Liver (tissue), 9 donors: ENCODE measurements around the gene ZNF429. TPM values are rescaled to one million over a fixed set of nuclear protein-coding genes. Genes with fewer than 3 reads are reported as not detected.
A peak's percentile ranks its signal among the peaks of the same experiment; 100 is the strongest.

Experiments
- DNase-seq: peaks from one replicate; pipeline ENCODE4 v3.0.0-alpha.2; 2017; ENCODE audit warnings: low spot score
- H3K27ac ChIP-seq, 2 donors: one replicate each; pipeline ENCODE4 v1.7.0; 2013; ENCODE audit warnings: inconsistent platforms in 2 of 2, low read length in 2 of 2, control low read depth in 1 of 2, low read depth in 1 of 2, mild to moderate bottlenecking in 1 of 2
- H3K27me3 ChIP-seq, 4 donors: one replicate each; pipeline versions ENCODE4 v1.6.1 to v1.7.0; 2013; ENCODE audit warnings: low read length in 3 of 4, inconsistent platforms in 1 of 4, mild to moderate bottlenecking in 1 of 4, moderate library complexity in 1 of 4; ENCODE audit not compliant: control insufficient read depth in 4 of 4, insufficient read depth in 4 of 4
- H3K36me3 ChIP-seq, 4 donors: one replicate each; pipeline versions ENCODE4 v1.6.1 to v1.7.0; 2013; ENCODE audit warnings: low read length in 3 of 4, mild to moderate bottlenecking in 3 of 4, low read depth in 1 of 4, moderate library complexity in 1 of 4; ENCODE audit not compliant: control insufficient read depth in 4 of 4, insufficient read depth in 3 of 4
- H3K4me1 ChIP-seq, 4 donors: one replicate each; pipeline versions ENCODE4 v1.6.1 to v1.7.0; 2013; ENCODE audit warnings: low read length in 3 of 4, mild to moderate bottlenecking in 3 of 4, moderate library complexity in 1 of 4; ENCODE audit not compliant: control insufficient read depth in 4 of 4, insufficient read depth in 4 of 4
- H3K4me3 ChIP-seq, 3 donors: one replicate each; pipeline versions ENCODE4 v1.6.1 to v1.7.0; 2013; ENCODE audit warnings: low read length in 3 of 3, control low read depth in 1 of 3, low read depth in 1 of 3, mild to moderate bottlenecking in 1 of 3
- H3K9ac ChIP-seq, 2 donors: one replicate each; pipeline ENCODE4 v1.7.0; 2013; ENCODE audit warnings: low read length in 2 of 2, mild to moderate bottlenecking in 2 of 2, moderate library complexity in 2 of 2, control low read depth in 1 of 2, low read depth in 1 of 2
- H3K9me3 ChIP-seq, 4 donors: one replicate each; pipeline versions ENCODE4 v1.6.1 to v1.7.0; 2013; ENCODE audit warnings: low read length in 3 of 4; ENCODE audit not compliant: control insufficient read depth in 4 of 4
- ATF3 ChIP-seq: IDR thresholded peaks from 2 replicates; pipeline ENCODE4 v1.6.1; 2016; ENCODE audit warnings: antibody characterized with exemption
- EGR1 ChIP-seq, 2 donors: IDR thresholded peaks; 2 replicates each; pipeline ENCODE4 v1.6.1; 2016 to 2018; ENCODE audit warnings: antibody characterized with exemption in 2 of 2, low read depth in 2 of 2
- FOXA1 ChIP-seq: IDR thresholded peaks from 2 replicates; pipeline ENCODE4 v1.6.1; 2016; ENCODE audit warnings: antibody characterized with exemption
- FOXA2 ChIP-seq: IDR thresholded peaks from 2 replicates; pipeline ENCODE4 v1.6.1; 2016; ENCODE audit warnings: antibody characterized with exemption
- GABPA ChIP-seq, 2 donors: IDR thresholded peaks in 1 of 2; conservative IDR thresholded peaks in 1 of 2; 2 replicates each; pipeline ENCODE4 v1.6.1; 2016; ENCODE audit warnings: antibody characterized with exemption in 2 of 2, mild to moderate bottlenecking in 1 of 2, moderate library complexity in 1 of 2
- HNF4A ChIP-seq, 2 donors: conservative IDR thresholded peaks; 2 replicates each; pipeline ENCODE4 v1.6.1; 2016; ENCODE audit warnings: antibody characterized with exemption in 2 of 2, mild to moderate bottlenecking in 2 of 2
- JUND ChIP-seq, 2 donors: IDR thresholded peaks; 2 replicates each; pipeline ENCODE4 v1.6.1; 2016; ENCODE audit warnings: antibody characterized with exemption in 2 of 2
- MAX ChIP-seq: IDR thresholded peaks from 2 replicates; pipeline ENCODE4 v1.6.1; 2016; ENCODE audit warnings: antibody characterized with exemption
- NR2F2 ChIP-seq: IDR thresholded peaks from 2 replicates; pipeline ENCODE4 v1.6.1; 2016; ENCODE audit warnings: antibody characterized with exemption
- RAD21 ChIP-seq, 2 donors: IDR thresholded peaks; 2 replicates each; pipeline ENCODE4 v1.6.1; 2016; ENCODE audit warnings: antibody characterized with exemption in 2 of 2, mild to moderate bottlenecking in 2 of 2
- RXRA ChIP-seq, 2 donors: IDR thresholded peaks; 2 replicates each; pipeline ENCODE4 v1.6.1; 2017 to 2018; ENCODE audit warnings: antibody characterized with exemption in 2 of 2, mild to moderate bottlenecking in 1 of 2
- SP1 ChIP-seq: IDR thresholded peaks from 2 replicates; pipeline ENCODE4 v1.6.1; 2018; ENCODE audit warnings: antibody characterized with exemption, mild to moderate bottlenecking
- TAF1 ChIP-seq: conservative IDR thresholded peaks from 2 replicates; pipeline ENCODE4 v1.6.1; 2016; ENCODE audit warnings: antibody characterized with exemption, mild to moderate bottlenecking
- YY1 ChIP-seq: IDR thresholded peaks from 2 replicates; pipeline ENCODE4 v1.6.1; 2016; ENCODE audit warnings: antibody characterized with exemption, mild to moderate bottlenecking
- ZBTB33 ChIP-seq: IDR thresholded peaks from 2 replicates; pipeline ENCODE4 v1.6.1; 2016; ENCODE audit warnings: antibody characterized with exemption
- WGBS: extraction: QIAGEN DNeasy Blood & Tissue Kit; methylation state at CpG from one replicate; pipeline ENCODE4 v1.1.7; 2013; 5-methylcytosine and 5-hydroxymethylcytosine counted together
- polyA plus RNA-seq, 2 donors: library from polyadenylated mRNA; stranded (reverse) in 1 of 2; unstranded in 1 of 2; fragments of 200-250 nt in 1 of 2; fragments of >200 nt in 1 of 2; fragmentation: Nextera tagmentation in 1 of 2; extraction: Ambion mirVana in 1 of 2; gene quantifications; one replicate each; pipeline versions ENCODE4 v1.2.1 to v1.2.3, GENCODE V29; 2013 to 2015
- total RNA-seq, 2 donors: library from RNA; depleted of rRNA; stranded (reverse); fragments of >200 nt; gene quantifications; one replicate each; pipeline ENCODE4 v1.2.3, GENCODE V29; 2014
- TF ChIP-seq, protein P1 (sequence below): fragments of 150-350 bp; IDR thresholded peaks from 2 replicates; pipeline ENCODE4 v1.5.1; 2017; ENCODE audit warnings: improper control_type of control experiment, low read depth, low read length; ENCODE audit not compliant: missing input control
- TF ChIP-seq, protein P2 (sequence below): IDR thresholded peaks from 2 replicates; pipeline ENCODE4 v1.6.1; 2016; ENCODE audit warnings: antibody characterized with exemption, mild to moderate bottlenecking
- donor health status: healthy.
- donor health status: healthy.
- donor health status: healthy.
- donor health status: healthy.
- donor health status: healthy.

ZNF429 gene
- total and polyA plus RNA-seq, 4 donors: 4.0 to 10.1 (median 8.4) TPM

DNA sequence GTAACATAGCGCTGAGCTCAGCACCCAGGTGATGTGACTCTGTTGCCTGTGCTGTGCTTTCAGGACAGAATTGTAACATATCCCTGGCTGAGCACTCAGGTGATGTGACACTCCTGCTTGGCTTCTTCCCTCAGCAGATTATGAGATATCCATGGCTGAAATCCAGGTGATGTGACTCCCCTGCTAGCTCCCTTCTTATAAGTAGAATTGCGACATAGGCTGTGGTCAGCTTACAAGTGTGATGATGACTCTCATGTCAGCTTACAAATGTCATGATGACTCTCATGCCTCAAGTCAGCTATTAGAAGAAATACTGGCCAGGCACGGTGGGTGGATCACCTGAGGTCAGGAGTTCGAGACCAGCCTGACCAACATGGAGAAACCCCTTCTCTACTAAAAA, 14.3 kb upstream of the ZNF429 start:
- Histone ChIP-seq H3K4me3 (no peak overlapping the region), H3K27ac (no peak overlapping the region), H3K27me3 (no peaks in the 10 kb centered on the region), H3K9me3 (peaks cover 2 to 26% (median 9%) of the 10 kb centered on the region in 4 donors), H3K36me3 (no peaks in the 10 kb centered on the region), H3K4me1 (no peaks in the 10 kb centered on the region), H3K9ac (no peak overlapping the region)
- no peak for DNase-seq
- WGBS: 80% methylated on average over 4 of the region's 4 CpGs
- TF ChIP-seq GABPA (IDR thresholded peaks at IDR 0.05 in 1 of 2, conservative IDR thresholded peaks at IDR 0.05 in 1 of 2): no peak
- TF ChIP-seq ATF3: no peak
- no peak for TF ChIP-seq EGR1 (IDR thresholded peaks at IDR 0.05; ENCODE audit: low read depth in 2 of 2)
- TF ChIP-seq MAX: no peak
- no peak for TF ChIP-seq SP1
- no peak for TF ChIP-seq RXRA (IDR thresholded peaks at IDR 0.05)
- no peak for TF ChIP-seq TAF1
- no peak for TF ChIP-seq ZBTB33
- TF ChIP-seq FOXA2: no peak
- no peak for TF ChIP-seq RAD21 (IDR thresholded peaks at IDR 0.05)
- TF ChIP-seq YY1: no peak
- no peak for TF ChIP-seq NR2F2
- TF ChIP-seq, protein P1, sequence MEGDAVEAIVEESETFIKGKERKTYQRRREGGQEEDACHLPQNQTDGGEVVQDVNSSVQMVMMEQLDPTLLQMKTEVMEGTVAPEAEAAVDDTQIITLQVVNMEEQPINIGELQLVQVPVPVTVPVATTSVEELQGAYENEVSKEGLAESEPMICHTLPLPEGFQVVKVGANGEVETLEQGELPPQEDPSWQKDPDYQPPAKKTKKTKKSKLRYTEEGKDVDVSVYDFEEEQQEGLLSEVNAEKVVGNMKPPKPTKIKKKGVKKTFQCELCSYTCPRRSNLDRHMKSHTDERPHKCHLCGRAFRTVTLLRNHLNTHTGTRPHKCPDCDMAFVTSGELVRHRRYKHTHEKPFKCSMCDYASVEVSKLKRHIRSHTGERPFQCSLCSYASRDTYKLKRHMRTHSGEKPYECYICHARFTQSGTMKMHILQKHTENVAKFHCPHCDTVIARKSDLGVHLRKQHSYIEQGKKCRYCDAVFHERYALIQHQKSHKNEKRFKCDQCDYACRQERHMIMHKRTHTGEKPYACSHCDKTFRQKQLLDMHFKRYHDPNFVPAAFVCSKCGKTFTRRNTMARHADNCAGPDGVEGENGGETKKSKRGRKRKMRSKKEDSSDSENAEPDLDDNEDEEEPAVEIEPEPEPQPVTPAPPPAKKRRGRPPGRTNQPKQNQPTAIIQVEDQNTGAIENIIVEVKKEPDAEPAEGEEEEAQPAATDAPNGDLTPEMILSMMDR: no peak
- no peak for TF ChIP-seq FOXA1

DNA sequence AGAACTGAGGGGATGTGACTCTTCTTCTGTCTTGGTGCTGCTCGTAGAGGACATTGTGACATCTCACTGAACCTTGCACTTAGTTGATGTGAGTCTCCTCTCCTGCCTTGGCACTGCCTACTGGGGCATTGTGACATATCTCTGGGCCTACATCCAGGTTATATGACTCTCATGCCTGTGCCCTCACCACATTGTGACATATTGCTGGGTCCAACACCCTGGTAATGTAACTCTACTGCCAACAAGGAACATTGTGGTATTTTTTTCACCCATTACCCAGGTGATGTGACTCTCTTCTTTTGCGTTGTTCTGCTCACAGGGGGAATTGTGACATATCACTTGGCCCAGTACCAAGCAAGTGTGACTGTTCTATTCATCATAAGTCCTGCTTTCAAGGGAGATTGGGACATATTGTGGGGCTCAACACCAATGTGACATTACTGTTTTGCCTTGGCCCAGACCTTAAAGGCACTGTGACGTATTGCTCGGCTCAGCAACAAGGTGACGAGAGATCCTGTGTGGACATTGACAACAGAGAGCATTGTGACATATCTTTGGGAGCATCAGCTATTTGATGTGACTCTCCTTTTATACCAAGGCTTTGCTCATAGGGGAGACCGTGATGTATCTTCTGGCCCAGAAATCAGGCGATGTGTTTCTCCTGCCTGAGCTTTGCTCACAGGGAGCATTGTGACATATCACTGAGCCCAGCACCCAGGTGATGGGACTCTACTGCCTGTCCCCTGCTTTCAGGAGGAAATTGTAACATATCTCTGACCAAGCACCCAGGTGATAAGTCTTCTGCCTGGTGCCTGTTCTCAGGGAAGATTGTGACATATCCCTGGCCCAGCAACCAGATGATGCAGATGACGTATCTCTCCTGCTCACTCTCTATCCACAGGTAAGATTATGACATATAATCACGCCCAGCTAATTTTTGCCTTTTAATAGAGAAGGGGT, 12.2 kb upstream of the ZNF429 start:
- DNase-seq: no peak
- Histone ChIP-seq H3K36me3 (no peaks in the 10 kb centered on the region), H3K27me3 (no peaks in the 10 kb centered on the region), H3K4me1 (no peaks in the 10 kb centered on the region), H3K4me3 (peak overlapping the region in 2 of 3 donors; percentile 26 to 35), H3K27ac (peak overlapping the region in 1 of 2 donors; percentile 18), H3K9me3 (peaks cover 2 to 28% (median 9%) of the 10 kb centered on the region in 4 donors), H3K9ac (no peak overlapping the region)
- TF ChIP-seq HNF4A (conservative IDR thresholded peaks at IDR 0.05) (peak; percentile 50 to 58), NR2F2 (no peak), GABPA (IDR thresholded peaks at IDR 0.05 in 1 of 2, conservative IDR thresholded peaks at IDR 0.05 in 1 of 2) (no peak), FOXA1 (no peak), SP1 (no peak), RXRA (IDR thresholded peaks at IDR 0.05) (peak in 1 of 2 donors; percentile 34), FOXA2 (no peak), JUND (IDR thresholded peaks at IDR 0.05) (peak in 1 of 2 donors; percentile 13)
- TF ChIP-seq, protein P2, sequence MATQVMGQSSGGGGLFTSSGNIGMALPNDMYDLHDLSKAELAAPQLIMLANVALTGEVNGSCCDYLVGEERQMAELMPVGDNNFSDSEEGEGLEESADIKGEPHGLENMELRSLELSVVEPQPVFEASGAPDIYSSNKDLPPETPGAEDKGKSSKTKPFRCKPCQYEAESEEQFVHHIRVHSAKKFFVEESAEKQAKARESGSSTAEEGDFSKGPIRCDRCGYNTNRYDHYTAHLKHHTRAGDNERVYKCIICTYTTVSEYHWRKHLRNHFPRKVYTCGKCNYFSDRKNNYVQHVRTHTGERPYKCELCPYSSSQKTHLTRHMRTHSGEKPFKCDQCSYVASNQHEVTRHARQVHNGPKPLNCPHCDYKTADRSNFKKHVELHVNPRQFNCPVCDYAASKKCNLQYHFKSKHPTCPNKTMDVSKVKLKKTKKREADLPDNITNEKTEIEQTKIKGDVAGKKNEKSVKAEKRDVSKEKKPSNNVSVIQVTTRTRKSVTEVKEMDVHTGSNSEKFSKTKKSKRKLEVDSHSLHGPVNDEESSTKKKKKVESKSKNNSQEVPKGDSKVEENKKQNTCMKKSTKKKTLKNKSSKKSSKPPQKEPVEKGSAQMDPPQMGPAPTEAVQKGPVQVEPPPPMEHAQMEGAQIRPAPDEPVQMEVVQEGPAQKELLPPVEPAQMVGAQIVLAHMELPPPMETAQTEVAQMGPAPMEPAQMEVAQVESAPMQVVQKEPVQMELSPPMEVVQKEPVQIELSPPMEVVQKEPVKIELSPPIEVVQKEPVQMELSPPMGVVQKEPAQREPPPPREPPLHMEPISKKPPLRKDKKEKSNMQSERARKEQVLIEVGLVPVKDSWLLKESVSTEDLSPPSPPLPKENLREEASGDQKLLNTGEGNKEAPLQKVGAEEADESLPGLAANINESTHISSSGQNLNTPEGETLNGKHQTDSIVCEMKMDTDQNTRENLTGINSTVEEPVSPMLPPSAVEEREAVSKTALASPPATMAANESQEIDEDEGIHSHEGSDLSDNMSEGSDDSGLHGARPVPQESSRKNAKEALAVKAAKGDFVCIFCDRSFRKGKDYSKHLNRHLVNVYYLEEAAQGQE: no peak
- TF ChIP-seq, protein P1: no peak
- WGBS: 83% methylated on average over 9 of the region's 9 CpGs
